GM18870 (cell line): ENCODE results near the gene SLC6A15.

ENCODE experiments used
- ATAC-seq: cut with Tn5 transposase; IDR thresholded peaks from one replicate; pipeline ENCODE4 v1.9.1; 2021; ENCODE audit warnings: moderate library complexity; ENCODE audit not compliant: unreplicated experiment

The SLC6A15 gene

DNA sequence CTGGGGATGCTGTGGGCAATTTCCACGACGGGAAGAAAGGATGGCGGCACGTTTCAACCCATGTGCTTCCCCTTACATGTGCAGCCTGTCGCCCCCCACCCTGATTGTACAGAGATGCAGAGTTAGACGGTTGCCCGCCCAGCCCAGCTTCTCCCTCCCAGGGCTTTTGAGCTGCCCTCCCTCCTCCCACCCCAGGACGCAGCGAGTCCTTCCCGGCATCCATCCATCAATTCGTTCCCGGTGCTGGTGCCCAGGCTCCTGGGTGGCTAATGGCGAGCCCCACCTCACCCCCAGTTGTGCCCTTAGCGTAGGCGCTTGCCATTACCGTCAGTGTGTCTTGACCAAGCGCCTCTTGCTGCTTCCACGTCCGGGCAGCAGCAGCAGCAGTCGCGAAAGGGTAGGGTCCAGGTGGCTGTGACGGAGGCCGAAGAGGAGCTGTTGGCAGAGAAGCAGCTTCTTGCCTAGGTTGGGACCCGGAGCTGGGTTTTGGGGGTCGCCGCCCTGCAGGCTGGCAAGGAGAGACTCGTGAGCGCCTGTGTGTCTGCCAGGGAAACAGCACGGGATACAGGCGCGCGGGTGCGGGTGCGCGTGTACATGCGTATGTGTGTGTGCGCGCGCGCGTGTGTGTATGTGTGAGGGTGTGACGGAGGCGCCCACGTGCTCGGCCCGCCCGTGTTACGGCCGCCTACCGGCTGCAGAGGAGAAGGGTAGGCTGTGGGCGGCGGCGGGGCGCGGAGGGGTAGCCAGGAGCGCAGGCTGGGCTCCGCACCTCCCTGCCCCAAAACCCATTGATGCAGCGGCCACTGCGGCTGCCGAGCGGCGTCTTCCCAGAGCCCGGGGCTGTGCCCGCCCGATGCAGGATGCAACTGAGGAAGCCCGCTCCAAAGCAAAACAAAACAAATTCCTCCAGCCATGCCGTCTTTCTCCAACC lies at the start of gene SLC6A15:
Gene SLC6A15, minus strand, starts transcription at position 602 of the 931 bp plus-strand sequence. CDS start 20,679 bp downstream, outside the sequence.
- ATAC-seq, result no peak

DNA sequence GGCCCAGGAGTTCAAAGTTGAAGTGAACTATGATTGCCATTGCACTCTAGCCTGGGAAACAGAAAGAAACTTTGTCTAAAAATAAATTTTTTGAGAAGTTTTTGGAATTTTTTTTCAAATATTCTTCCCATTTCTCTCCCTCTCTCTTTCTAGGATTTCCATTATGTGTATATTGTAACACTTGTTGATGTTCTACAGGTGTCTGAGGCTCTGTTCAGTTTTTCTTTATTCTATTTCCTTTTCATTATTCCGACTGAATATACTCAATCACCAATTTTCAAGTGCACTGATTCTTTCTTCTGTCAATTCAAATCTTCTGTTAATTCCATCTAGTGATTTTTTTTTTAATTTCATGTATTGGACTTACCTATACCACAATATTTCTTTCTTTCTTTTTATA lies 48.3 kb upstream of the SLC6A15 start:
- no peak for ATAC-seq

DNA sequence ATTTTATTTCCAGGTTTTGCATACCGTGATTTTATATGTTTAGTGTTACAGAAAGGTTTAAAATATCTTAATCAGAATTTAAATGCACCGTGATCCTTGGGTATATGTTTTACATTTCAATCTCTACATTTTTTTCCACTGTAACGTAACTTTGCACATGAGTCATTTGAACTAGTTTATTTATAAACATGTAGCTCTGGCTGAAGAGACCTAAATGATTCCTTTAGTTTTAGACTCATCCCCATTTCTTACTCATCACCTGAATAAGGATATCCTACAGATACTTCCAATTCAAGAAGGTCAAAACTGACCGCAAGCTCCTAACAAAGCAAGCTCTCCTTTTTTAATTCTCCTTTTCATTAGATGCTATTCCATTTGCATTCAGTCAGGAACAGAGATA lies 42.7 kb upstream of the SLC6A15 start:
- no peak for ATAC-seq

DNA sequence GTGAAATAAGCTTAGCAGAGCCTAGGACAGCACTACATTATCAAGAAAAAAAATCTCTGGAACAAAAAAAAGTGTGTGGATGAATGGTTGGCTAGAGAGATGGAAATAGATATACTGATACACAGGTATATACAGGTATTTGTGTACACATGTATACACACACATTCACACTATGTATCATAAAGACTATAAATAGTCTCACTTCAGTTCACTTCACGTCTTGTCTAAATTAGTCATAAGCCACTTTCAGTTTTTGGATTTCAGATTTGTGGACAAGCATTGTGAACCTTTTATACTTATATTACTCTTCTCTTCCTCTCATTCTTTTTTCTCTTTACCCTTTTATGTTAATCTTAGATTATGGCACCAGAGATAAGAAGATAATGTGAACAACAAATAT lies 41.8 kb upstream of the SLC6A15 start:
- ATAC-seq, result no peak

DNA sequence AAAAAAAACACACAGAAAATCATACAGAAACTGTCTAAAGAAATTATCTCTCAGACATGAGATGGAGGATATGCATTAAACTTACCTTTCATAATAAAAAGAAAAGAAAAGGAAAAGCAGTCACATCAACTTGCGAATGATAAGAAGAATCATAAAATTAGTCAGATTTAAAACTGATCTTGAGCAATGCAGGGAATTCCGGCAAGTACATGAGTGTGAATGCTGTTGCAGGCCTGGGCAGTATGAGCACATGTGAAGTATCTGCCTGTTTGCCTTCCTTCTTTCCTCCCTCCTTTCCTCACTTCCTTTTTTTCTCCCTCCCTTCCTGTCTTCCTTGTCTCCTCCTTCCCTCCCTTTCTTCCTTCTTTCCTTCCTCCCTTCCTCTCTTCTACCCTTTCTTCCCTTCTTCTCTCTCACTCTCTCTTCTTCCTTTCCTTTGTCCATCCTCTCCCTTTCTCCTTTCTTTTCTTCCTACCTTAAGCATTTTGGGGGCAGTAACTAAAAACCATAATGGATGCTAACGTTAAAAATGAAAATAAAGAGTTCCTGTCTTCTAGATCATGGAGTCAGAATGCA lies 38.5 kb upstream of the SLC6A15 start:
- ATAC-seq, result no peak

DNA sequence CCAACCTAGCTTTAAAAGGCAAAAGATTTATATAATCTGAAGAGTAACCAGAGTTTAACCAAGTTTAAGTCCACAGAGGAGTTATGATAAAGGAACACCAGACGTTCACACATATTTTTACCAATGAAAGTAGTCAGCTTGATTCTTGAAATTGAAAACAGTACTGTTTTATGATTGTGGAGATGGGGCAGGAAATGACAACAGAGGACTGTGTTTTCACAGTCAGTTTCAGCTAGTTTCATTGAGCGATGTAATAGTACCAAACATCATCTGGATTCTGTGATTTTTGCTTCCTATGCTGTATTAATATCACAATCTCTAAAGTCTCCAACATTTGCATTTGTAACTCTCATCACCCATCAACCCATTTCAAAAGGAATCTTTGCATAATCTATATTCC lies 34.2 kb upstream of the SLC6A15 start:
- no peak for ATAC-seq

DNA sequence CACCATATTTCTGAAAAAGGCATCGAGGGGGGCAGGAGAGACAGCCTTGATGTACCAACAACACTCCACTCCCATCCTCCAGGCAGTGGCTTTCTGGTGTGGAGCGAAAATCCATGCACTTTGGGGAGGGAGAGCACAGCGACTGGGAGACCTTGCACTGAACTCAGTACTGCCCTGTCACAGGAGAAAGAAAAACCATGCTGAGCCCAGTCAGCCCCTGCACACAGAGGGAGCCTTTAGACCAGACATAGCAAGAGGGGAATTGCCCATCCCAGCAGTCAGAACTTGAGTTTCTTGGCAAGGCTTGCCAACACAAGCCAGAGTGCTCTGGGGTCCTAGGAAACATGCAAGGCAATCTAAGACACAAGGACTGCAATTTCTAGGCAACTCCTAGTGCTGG lies 24.8 kb upstream of the SLC6A15 start:
- no peak for ATAC-seq

DNA sequence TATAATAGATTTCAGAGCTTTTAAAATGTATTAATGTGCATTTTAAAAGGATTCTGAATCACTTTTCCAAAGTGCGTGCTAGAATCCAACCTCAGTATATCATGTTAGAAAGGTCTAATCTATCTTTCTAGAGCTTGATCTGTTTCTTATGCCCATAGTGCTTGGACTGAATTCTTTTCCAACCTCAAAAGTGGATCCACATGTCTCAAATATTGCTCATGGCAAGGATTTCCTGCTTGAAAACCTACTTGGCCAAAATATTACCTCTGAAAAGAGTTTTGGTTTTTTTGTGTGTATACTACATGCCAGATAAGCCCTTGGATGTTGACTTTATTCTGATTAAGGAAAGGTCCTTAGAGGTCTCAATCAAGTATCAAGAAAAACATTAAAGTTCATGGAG lies 16.9 kb upstream of the SLC6A15 start:
- ATAC-seq, result no peak

DNA sequence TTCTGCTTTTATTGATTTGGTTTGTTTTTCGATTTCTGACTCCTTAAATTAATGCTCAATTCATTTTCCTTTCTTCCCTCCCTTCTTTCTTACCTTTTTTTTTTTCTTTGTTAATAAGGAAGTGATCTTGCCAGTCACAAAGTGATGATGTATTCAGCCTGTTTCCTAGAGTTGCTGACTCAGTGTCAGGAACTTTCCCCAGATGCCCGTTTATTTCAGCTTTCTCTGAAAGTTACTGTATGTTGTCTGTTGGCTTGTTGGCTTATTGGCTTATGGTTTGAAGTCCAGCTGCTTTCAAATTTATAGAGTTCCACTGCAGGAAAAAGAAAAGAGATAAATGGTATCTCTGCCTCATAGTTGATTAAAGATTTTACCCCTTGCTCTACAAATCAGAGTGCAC lies 12.4 kb upstream of the SLC6A15 start:
- ATAC-seq, result no peak

DNA sequence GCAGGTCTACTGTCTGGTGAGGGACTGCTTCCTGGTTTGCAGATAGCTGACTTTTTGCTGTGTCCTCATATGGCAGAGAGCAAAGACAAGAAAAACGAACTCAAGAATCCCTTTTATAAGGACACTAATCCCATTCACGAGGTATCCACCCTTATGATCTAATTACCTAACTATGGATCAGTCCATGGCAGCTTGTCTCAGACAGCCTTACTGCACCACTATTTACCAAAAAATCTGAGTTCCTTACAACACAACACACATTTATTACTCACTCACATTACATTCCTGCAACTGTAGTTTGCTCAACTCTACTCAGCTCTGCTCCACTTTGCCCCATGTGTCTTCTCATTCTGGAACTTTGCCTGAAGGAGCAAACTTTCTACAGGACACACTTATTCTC lies 10.1 kb upstream of the SLC6A15 start:
- no peak for ATAC-seq

DNA sequence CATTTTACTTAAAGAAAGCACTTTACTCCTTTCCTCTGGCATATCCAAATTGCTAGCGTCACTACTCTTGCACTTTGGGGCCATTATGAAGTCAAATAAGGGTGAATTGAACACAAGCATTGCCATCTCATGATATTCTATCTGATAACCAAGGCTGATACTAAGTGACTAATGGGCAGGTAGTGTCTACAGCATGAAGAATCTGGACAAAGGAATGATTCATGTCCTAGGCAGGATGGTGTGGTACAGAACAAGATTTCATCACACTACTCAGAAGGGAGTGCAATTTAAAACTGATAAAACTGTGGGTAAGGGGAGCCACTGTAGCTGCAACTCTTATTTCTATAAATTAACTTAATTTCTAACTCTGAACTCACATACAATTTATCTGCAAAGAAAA lies 7.7 kb upstream of the SLC6A15 start:
- ATAC-seq, result no peak

DNA sequence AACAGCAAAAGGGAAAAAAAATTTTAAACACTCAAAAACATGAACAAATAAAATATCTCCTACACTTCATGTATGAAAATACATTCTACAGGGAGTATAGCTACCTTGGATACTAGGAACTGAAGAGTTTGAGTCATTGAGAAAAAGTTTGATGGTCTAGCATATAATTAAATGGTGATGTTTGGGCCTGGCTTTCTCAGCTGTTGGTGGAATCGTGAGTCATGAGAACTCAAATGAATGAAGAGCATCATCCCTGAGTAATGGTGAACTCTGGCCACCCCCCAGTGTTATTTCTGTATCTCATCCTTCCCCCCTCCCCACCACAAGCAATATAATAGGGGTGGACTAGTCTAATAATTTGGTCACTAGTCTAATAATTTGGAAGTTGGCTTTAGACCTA lies 6.7 kb upstream of the SLC6A15 start:
- ATAC-seq, result no peak

DNA sequence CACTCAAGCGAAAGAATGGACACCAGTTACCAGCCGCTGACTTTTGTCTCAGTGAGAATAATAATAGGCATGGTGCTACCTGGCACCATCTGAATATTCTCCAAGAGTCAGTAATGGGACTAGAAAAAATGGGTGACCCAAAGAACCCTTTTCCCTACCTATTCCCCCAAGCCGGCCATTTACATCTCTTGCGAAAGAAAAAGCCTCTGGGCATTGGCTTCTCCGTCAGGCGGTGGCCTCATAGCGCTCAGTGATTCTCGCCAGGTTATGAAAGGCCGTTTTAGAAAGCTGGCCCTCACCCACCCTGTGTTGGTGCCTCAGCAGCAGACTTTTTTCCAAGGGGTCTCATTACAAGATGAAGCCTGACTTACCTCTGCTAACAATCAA lies 523 bp upstream of the SLC6A15 start:
- ATAC-seq, result no peak

DNA sequence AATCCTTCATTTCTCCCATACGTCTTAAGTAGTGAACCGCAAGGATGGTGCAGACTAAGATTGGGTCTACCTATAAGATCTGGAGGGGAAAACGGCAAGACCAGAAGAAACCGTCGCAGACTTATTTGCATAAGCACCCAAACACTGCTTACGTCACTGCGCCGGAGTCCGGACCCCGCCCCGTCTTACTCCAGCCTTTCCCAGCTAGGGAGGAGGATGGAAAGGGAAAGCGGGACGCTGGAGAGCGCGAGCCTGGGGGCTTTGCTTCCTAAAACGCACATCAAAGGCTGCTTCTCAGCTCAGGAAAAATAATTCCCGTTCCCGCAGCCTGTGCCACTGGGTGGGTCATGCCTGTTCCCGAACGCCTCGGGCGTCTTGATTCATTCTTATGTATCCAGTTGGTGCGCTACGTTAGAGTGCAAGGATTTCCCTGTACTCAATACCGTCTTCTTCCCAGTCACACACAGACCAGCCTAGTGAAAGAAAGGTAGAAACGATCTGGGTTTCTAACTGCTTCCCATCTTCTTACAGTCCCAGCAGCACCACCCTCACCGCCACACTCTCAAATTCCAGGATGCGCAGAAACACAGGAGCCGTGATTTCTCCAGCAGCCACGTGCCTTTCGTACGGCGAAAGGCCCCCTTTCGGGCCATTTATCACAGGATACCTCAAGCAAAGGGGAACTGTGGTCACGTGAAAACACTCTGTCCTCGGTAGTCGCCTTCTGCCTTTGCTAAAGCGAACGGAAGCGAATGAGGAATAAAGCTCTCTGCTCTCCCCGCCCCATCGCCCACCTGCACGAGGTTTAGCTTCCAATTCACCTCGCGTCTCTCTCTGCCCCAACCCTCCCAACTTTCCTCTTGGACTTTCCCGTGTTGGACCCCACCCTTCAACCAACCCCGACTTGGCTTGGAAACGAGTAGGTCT lies 1.1 kb downstream of the SLC6A15 start:
- ATAC-seq, result no peak

DNA sequence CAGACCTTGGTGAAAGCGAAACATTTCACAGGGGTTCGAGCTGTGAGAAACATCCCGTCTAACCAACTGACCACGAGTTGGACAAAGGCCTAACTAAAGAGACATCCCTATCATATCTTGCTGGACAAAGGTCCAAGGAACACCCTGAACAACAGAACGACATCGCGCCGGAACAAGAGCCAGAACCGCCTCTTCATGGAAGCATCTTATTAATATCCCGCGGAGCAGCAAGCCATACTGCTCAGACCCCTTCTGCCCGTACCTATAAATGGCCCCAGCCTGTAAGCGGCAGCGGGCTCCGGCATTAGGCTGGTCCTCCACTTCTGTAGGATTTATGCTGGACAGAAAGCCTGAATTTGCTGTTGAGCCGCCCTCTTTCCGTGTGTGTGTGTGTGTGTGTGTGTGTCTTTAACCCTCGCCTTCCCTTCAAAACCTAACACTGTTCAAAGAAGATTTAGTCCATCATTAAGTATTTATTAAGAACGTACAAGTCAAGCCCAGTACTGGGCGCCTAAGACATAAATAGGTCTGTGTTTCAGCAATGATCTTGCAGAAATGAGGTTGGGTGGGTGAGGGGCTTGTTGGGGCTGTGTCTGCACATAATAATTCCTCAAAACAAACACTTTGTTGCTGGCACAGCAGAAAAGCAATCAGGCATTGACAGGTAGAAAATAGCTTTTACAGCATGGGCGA lies 1.9 kb downstream of the SLC6A15 start:
- no peak for ATAC-seq

DNA sequence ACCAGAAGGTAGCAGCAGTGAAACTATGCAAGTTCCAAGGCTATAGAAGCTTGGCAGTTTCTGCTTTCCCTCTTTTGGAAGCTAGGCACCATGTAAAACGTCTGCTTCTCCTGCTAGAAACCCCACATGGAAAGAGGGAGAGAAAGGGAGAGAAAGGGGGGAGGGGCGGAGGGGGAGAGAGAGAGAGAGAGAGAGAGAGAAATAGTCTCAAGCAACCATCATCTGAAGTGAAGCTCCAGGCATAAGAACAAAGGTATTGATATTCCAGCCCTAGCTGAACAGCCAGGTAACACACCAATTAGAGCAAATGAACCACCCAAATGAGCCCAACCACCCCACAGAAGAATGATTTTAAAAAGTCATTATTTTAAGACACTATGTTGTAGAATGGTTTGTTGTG lies 8.5 kb downstream of the SLC6A15 start:
- ATAC-seq, result no peak

DNA sequence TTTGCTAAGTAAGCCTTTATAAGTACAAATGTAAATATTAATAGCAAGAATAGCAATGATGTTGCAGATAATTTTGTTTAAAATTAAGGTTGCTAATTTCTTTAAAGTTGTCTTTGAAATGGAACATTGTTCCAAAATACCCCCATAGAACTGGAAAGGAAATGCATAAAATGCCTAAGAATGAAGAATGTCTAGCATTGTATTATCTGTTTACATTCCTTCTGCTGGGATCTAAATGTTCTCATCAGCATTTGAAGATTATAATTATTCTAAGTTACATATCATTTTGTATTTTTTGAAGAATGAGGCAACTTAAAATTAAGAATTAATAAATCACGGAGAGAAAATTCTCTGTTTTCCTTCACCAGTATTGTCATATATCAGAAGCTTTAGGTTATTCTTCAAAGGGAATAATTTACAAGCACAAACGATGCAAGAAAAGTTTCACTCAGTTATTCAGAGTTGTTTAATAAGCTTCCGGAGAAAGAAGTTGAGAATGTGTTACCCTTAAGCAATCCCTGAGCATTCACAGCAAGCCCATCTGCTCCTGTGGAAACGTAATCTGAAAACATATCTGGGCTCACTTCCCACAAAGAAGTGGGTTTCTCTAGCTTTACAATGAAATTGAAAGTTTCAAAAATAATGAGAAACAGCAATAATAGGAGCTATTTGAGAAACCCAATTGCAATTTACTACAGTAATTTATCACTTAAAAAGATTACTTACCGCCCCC lies 21.3 kb downstream of the SLC6A15 start:
- no peak for ATAC-seq

DNA sequence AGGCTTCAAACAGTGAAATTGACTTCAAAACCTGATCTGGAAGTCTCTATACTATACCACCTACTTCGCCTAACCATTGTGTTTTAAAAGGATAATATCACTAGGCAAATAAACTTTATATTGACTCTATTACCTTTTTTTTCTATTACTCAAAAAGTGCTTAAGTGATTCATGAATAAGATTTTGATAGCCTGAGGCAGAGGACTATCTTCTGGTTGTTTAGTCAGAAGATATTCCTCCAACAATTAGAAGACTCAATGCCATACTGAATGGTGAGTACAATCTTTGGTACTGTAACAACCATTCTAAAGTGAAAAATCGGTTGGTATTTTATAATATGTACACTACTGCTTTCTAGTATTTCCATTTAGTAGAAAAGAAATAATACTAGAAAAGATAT lies 22.8 kb downstream of the SLC6A15 start:
- no peak for ATAC-seq

DNA sequence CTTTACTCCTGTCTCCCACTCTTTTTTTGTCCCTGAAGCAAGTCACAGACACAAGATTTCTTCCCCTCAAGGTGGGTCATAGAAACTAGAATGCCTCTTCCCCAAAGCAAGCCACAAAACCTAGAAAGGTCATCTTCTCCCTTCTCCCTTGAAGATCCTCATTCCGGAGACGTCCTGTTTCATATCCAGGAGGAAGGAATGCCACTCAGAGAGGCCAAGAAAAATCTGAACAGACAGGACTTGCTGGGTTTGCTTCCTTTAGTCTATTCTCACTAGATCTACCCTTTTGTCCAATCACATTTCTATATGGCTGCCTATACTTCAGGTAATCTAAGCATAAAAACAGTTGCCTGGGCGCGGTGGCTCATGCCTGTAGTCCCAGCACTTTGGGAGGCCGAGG lies 23.7 kb downstream of the SLC6A15 start:
- ATAC-seq, result no peak

DNA sequence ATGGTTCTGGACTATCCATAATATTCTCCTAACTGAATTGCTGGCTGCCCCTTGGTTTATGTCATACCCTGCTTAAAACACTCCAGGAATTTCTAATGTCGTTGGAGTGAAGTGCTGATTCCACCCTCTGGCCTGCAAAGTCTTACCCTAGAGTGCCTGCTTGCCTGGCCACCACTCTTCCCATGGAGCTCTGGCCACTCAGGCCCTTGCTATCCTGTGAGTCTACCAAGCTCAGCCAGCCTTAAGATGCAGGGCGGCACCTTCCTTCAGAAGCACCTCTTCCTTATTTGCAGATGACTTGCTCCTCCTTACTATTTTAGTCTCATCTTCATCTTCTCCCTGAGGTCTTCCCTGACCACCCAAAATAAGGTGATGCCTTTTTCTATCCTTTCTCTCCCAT lies 35.3 kb downstream of the SLC6A15 start:
- no peak for ATAC-seq
